GM19351 (cell line): ENCODE data around the gene GPR143.
A peak's percentile ranks its signal among the peaks of the same experiment; 100 is the strongest.
"Not testable (repeated sequence)": the region's sequence is repeated elsewhere in the genome, so short reads cannot be mapped to it uniquely, and the experiment has no call there.

ENCODE experiments used
- ATAC-seq: cut with Tn5 transposase; IDR thresholded peaks from one replicate; pipeline ENCODE4 v1.9.1; 2021; ENCODE audit warnings: mild to moderate bottlenecking, moderate library complexity; ENCODE audit not compliant: unreplicated experiment

The GPR143 gene

GRCh38 chrX:9770319-9770718 is 4.7 kb upstream of the GPR143 start:
- ATAC-seq: no peak

- not testable (repeated sequence) for ATAC-seq
These were observed 2.7 kb upstream of the GPR143 start for GRCh38 chrX:9768321-9768839.

GRCh38 chrX:9767375-9767774 is 1.7 kb upstream of the GPR143 start:
- no peak for ATAC-seq

GRCh38 chrX:9765072-9765736 is 443 bp downstream of the GPR143 start:
- no peak for ATAC-seq

- no peak for ATAC-seq
These were observed 6.3 kb downstream of the GPR143 start for GRCh38 chrX:9759337-9759736.

- no peak for ATAC-seq
These were observed 7.5 kb downstream of the GPR143 start for GRCh38 chrX:9758021-9758638.

GRCh38 chrX:9757366-9757765 is 8.3 kb downstream of the GPR143 start:
- ATAC-seq: no peak

GRCh38 chrX:9749146-9749692 is 16.4 kb downstream of the GPR143 start:
- ATAC-seq: no peak

GRCh38 chrX:9747644-9748043 is 18.0 kb downstream of the GPR143 start:
- no peak for ATAC-seq

GRCh38 chrX:9746148-9746888 is 19.3 kb downstream of the GPR143 start:
- ATAC-seq: no peak

- ATAC-seq: no peak
These were observed 20.1 kb downstream of the GPR143 start for GRCh38 chrX:9745417-9746115.

- no peak for ATAC-seq
These were observed 26.5 kb downstream of the GPR143 start for GRCh38 chrX:9739130-9739529.

GRCh38 chrX:9738151-9738550 is 27.5 kb downstream of the GPR143 start:
- ATAC-seq: no peak

- no peak for ATAC-seq
These were observed 28.3 kb downstream of the GPR143 start for GRCh38 chrX:9737363-9737762.

- ATAC-seq: peak; percentile 76
These were observed 34.9 kb downstream of the GPR143 start for GRCh38 chrX:9730752-9731151.

- ATAC-seq: no peak
These were observed 35.6 kb downstream of the GPR143 start for GRCh38 chrX:9730078-9730477.

- no peak for ATAC-seq
These were observed 36.3 kb downstream of the GPR143 start for GRCh38 chrX:9729171-9729885.

- ATAC-seq: no peak
These were observed 37.4 kb downstream of the GPR143 start for GRCh38 chrX:9728261-9728660.

- no peak for ATAC-seq
These were observed 40.9 kb downstream of the GPR143 start for GRCh38 chrX:9724711-9725110.

GRCh38 chrX:9717376-9717775 is 48.3 kb downstream of the GPR143 start:
- no peak for ATAC-seq
